ENCODE data around the gene CFAP410. TPM values are rescaled to one million over a fixed set of nuclear protein-coding genes. Genes with fewer than 3 reads are reported as not detected.
"Not testable (repeated sequence)": the region's sequence is repeated elsewhere in the genome, so short reads cannot be mapped to it uniquely, and the experiment has no call there.

CFAP410 gene
- total RNA-seq, 4 donors from 2014 or later = 20.5 to 50.6 (median 39.9) TPM

DNA sequence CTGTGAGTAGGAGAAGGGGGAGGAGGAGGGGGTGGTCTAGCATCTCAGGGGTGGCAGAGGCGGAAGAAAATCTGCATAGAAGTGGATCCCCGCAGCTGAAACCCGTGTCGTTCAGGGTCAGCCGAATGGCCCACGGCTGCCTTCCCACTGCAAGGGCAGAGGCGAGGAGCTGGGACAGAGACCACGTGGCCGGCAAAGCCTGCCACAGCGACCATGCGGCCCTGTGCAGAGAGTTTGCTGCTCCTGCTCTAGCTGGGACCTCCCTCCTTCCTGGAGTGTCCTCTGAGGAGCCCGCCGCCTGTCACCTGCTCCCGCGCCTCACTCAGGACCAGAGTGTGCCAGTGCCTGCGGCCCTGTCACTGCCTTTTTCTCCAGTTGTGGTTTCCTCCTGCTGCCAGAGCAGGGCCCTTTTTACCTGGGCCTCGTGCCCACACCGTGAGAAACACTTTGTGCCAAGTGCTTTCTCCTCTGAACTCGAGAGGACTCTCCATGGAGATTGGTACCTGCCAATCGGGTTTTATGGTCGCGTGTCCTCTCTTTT, 8.8 kb upstream of the CFAP410 start:
- Histone ChIP-seq H3K27me3 (peaks cover 0 to 16% of the 10 kb centered on the region in 2 donors), H3K27ac (no peak overlapping the region), H3K4me3 (no peak overlapping the region), H3K9me3 (no peaks in the 10 kb centered on the region), H3K36me3 (no peaks in the 10 kb centered on the region), H3K4me1 (peaks cover 0 to 2% (median 0%) of the 10 kb centered on the region in 4 donors)
- DNase-seq = no peak
- TF ChIP-seq CTCF (IDR thresholded peaks at IDR 0.05) (no peak), POLR2A (IDR thresholded peaks at IDR 0.05) (no peak)

DNA sequence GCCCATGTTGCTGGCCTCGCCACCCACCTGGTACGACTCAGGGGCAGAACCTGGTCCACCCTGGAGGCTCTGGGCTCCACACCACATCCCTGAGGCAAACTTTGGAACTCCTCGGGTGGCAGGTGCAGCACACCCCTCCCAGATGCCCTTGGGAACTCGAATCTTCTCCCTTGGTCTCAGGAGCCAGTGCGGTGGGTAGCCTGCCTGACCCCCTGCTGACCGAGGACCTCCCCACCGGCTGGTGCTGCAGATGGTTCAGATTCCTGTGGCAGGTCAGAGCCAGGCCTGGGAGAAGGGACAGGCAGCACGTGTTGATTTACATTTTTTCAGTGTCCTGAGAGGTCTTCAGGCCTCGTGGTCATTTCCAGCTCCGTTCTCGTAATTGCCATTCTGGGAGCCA, 6.3 kb upstream of the CFAP410 start:
- Histone ChIP-seq H3K36me3 (no peaks in the 10 kb centered on the region), H3K27me3 (peaks cover 0 to 11% of the 10 kb centered on the region in 2 donors), H3K4me1 (no peaks in the 10 kb centered on the region), H3K27ac (no peak overlapping the region), H3K9me3 (no peaks in the 10 kb centered on the region), H3K4me3 (no peak overlapping the region)
- no peak for TF ChIP-seq CTCF (IDR thresholded peaks at IDR 0.05)
- no peak for TF ChIP-seq POLR2A (IDR thresholded peaks at IDR 0.05)
- DNase-seq = no peak

GRCh38 chr21:44344541-44345183, 5.5 kb upstream of the CFAP410 start:
- TF ChIP-seq POLR2A (IDR thresholded peaks at IDR 0.05) = no peak
- no peak for TF ChIP-seq CTCF (IDR thresholded peaks at IDR 0.05)
- Histone ChIP-seq H3K27ac (no peak overlapping the region), H3K36me3 (no peaks in the 10 kb centered on the region), H3K4me1 (peaks cover 0 to 5% (median 2%) of the 10 kb centered on the region in 4 donors), H3K4me3 (no peak overlapping the region), H3K27me3 (peaks cover 0 to 8% of the 10 kb centered on the region in 2 donors), H3K9me3 (no peaks in the 10 kb centered on the region)
- no peak for DNase-seq

GRCh38 chr21:44342981-44343380, 3.8 kb upstream of the CFAP410 start:
- H3K4me3 ChIP-seq, H3K4me1 ChIP-seq, H3K27ac ChIP-seq, H3K9me3 ChIP-seq, H3K27me3 ChIP-seq, H3K36me3 ChIP-seq, DNase-seq: not testable (repeated sequence)

GRCh38 chr21:44341726-44342458, 2.7 kb upstream of the CFAP410 start:
- not testable (repeated sequence) for H3K36me3 ChIP-seq, H3K27me3 ChIP-seq, DNase-seq, H3K4me3 ChIP-seq, H3K27ac ChIP-seq, H3K9me3 ChIP-seq
- peaks cover 0 to 14% (median 2%) of the 10 kb centered on the region in 4 donors for H3K4me1 ChIP-seq

DNA sequence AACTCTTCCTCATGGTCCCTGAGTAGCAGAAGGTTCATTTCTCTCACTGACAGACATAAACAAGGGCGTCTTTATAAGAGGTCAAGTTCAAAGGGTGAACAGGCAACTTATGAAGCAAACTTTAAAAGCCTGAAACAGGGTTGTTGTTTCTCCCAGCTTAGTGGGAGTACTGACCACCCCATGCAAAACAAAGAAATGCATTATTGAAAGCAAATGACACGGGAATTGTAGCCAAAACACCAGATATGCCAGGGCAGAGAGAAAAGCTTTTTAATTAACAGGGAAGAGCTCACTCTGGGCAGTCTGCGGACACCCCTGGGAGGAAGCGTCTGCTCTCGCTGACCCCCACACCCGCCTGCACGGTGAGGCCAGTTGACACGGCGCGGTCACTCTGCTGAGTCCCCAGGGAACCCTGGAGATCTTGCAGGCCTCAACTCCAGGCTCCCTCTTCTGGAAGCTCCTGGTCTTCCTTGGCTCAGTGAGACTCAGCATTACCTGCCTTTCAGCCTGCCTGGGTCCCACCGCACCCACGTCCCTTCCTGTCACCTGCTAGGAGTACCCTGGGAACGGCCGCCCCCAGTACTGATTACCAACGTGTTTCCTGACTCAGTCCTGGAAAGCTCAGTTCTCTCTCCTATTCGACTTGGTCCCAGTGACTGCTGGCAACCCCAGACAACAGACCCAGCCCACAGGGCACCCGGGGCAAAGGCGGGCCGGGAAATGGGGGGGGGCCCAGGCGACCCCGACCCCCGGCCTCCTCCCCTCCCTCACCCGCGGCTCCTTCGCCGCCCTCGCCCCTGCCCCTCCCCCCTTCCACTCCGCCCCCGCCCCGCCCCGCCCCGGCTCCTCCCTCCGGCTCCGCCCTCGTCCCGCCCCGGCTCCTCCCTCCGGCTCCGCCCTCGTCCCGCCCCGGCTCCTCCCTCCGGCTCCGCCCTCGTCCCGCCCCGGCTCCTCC, 972 bp downstream of the CFAP410 start:
- H3K4me3 ChIP-seq = peak overlapping the region; percentile 37 to 86 (median 63)
- no peaks in the 10 kb centered on the region for H3K9me3 ChIP-seq
- no peak for TF ChIP-seq POLR2A (IDR thresholded peaks at IDR 0.05)
- peak in 4 of 6 experiments; percentile 10 to 56 (median 54) for TF ChIP-seq CTCF (IDR thresholded peaks at IDR 0.05)
- H3K4me1 ChIP-seq = peaks cover 0 to 14% (median 2%) of the 10 kb centered on the region in 4 donors
- H3K36me3 ChIP-seq = peaks cover 0 to 16% (median 0%) of the 10 kb centered on the region in 3 donors
- H3K27me3 ChIP-seq = no peaks in the 10 kb centered on the region
- H3K27ac ChIP-seq = peak overlapping the region; percentile 85 to 99 (median 97)
- peak; percentile 33 to 80 (median 80) for DNase-seq

All from Peyer's patch (tissue), 4 donors.